Heart left ventricle (tissue), 16 donors: ENCODE measurements around the gene STK32C. TPM values are rescaled to one million over a fixed set of nuclear protein-coding genes. Genes with fewer than 3 reads are reported as not detected.

Experiments used
- ATAC-seq, 4 donors: fragments of 200-7000 bp; cut with Tn5 transposase; one replicate each; pipeline ENCODE4 v1.9.1; 2020 to 2022; ENCODE audit warnings: moderate library complexity in 4 of 4, mild to moderate bottlenecking in 3 of 4, moderate number of reproducible peaks in 1 of 4
- DNase-seq, 5 donors: peaks; one replicate each; pipeline ENCODE4 v3.0.0-alpha.2; 2020
- H3K27ac ChIP-seq, 12 donors: fragments of 200-600 bp; sonication (generic) in 4 of 12; one replicate each; pipeline versions ENCODE4 v1.5.0 to v1.8.0; 2016 to 2022; ENCODE audit warnings: mild to moderate bottlenecking in 2 of 12
- H3K27me3 ChIP-seq, 9 donors: fragments of 200-600 bp; sonication (generic) in 2 of 9; one replicate each; pipeline versions ENCODE4 v1.5.1 to v1.8.0; 2016 to 2022; ENCODE audit warnings: mild to moderate bottlenecking in 3 of 9
- H3K36me3 ChIP-seq, 9 donors: fragments of 200-600 bp; sonication (generic) in 2 of 9; one replicate each; pipeline versions ENCODE4 v1.5.0 to v1.8.0; 2018 to 2022; ENCODE audit warnings: mild to moderate bottlenecking in 2 of 9
- H3K4me1 ChIP-seq, 12 donors: fragments of 200-600 bp; sonication (generic) in 4 of 12; one replicate each; pipeline versions ENCODE4 v1.5.0 to v1.8.0; 2016 to 2022; ENCODE audit warnings: mild to moderate bottlenecking in 3 of 12
- H3K4me3 ChIP-seq, 12 donors: fragments of 200-600 bp; sonication (generic) in 4 of 12; one replicate each; pipeline versions ENCODE4 v1.5.0 to v1.8.0; 2017 to 2022; ENCODE audit warnings: mild to moderate bottlenecking in 9 of 12, moderate library complexity in 4 of 12
- H3K9me3 ChIP-seq, 12 donors: fragments of 200-600 bp; sonication (generic) in 4 of 12; one replicate each; pipeline versions ENCODE4 v1.5.0 to v1.8.0; 2016 to 2022; ENCODE audit warnings: mild to moderate bottlenecking in 1 of 12
- POLR2A ChIP-seq, 2 donors: fragments of 450-650 bp; IDR thresholded peaks; one replicate each; pipeline ENCODE4 v1.6.1; 2017; ENCODE audit warnings: antibody characterized with exemption in 2 of 2, mild to moderate bottlenecking in 2 of 2, moderate library complexity in 2 of 2
- WGBS, 4 donors: extraction: QIAGEN DNeasy Blood & Tissue Kit in 2 of 4; methylation state at CpG; one replicate each; pipeline versions ENCODE4 v1.1.5 to v1.1.7; 2013 to 2018; 5-methylcytosine and 5-hydroxymethylcytosine counted together
- intact Hi-C, 10 donors: fragments of 100-400 bp; cut with DNase I; formaldehyde crosslinking; loops; one replicate each; pipeline versions ENCODE4 v1.11.1 to v1.14.2; 2022
- polyA plus RNA-seq, 2 donors: library from polyadenylated mRNA; stranded (reverse); fragments of 200-250 nt; gene quantifications; one replicate each; pipeline ENCODE4 v1.2.3, GENCODE V29; 2013
- total RNA-seq, 9 donors: library from RNA; depleted of rRNA in 2 of 9; stranded (reverse); fragments of >200 nt in 2 of 9; fragmentation: NEBNext Ultra II Directional in 3 of 9; extraction: Animal tissue kit (Norgen Biotek cat#: 25700) in 3 of 9; gene quantifications; one replicate each; pipeline versions ENCODE4 v1.1.0 to v1.2.4, GENCODE V29; 2016 to 2023
- TF ChIP-seq, protein P1 (sequence below), 12 donors: fragments of 200-600 bp; sonication (generic) in 4 of 12; IDR thresholded peaks; one replicate each; pipeline versions ENCODE4 v1.5.0 to v1.8.0; 2018 to 2022; ENCODE audit warnings: antibody characterized with exemption in 12 of 12, mild to moderate bottlenecking in 5 of 12
- donor health status: ischemic (EF 13 %, LVEDD 7.1; RV severe dilation, severe dysfunction).
- donor health status: healthy with polysubstance abuse.
- donor health status: DM: no; HTN: yes; CAD: no.
- donor health status: DM: no; HTN: no; CAD: no.
- donor health status: ischemic (EF 25% LVEDD 6.9; RV normal size, moderate dysfunction).
- donor health status: ischemic (EF 25% LVEDD 5.7; RV mildly dilated, moderate dysfunction).
- donor health status: healthy.
- donor health status: DM: yes; HTN: yes; CAD: no.
- donor health status: ischemic (EF 35%, LVEDD 5.7; RV mildly dilated, moderate dysfunction).
- donor health status: nonischemic (EF 11% LVEDD 7.7; RV severe dilation, severe dysfunction).
- donor health status: DM: yes; HTN: yes; CAD: no.
- donor health status: PGD.
- donor health status: ischemic (EF 29% LVEDD 5.4; RV normal size, mild dysfunction).
- donor health status: nonischemic (EF 23%, LVEDD 6.1; RV moderate dilation, normal function).

The STK32C gene
- total and polyA plus RNA-seq, 11 donors, result 3.8 to 9.8 (median 6.2) TPM

DNA sequence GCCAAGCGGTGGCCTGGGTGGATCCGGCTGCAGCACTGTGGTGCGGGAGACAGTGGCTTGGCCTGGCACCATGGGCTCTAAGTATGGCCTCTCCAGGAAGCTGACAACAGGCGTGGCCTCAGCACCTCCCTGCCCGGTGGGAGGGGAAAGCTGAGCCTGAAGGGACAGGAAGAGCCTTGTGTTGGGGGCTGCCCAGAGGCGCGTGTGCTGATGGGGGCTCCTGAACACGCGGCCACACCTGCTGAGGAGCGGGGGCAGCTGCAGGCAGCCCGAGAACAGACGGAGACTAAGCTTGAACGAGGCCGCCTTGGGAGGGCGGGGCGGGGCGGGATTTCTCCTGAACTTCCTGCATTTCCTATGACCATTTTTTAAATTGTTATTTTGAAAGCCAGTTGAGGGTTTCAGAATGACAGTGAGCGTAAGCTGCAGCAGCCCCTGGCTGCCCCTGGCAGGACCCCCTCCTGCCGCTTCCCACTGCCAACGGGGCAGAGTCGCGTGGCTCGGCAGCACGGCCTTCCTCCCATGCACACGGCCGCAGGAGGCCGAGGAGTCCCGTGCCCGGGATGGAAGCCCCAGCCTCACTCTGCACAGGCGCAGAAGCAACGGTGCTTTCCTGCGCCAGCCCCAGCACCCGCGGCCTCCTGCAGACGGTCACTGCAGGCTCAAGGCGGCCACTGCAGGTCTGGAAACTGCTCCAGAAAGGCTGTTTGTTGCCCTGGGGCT, 77.8 kb downstream of the STK32C start:
- peaks cover 0 to 58% (median 0%) of the 10 kb centered on the region in 12 donors for H3K4me1 ChIP-seq
- H3K36me3 ChIP-seq, result no peaks in the 10 kb centered on the region
- no peaks in the 10 kb centered on the region for H3K27me3 ChIP-seq
- H3K4me3 ChIP-seq, result peak overlapping the region in 9 of 12 donors; percentile 28 to 54 (median 40)
- H3K9me3 ChIP-seq, result no peaks in the 10 kb centered on the region
- 54 to 72% (median 67%) methylated on average over 23 to 36 of the region's 36 CpGs for WGBS, 4 donors
- DNase-seq (peak in 3 of 5 donors; percentile 45 to 79 (median 49)), ATAC-seq (peak; percentile 45 to 55 (median 48))
- TF ChIP-seq POLR2A (IDR thresholded peaks at IDR 0.05), result no peak
- TF ChIP-seq, protein P1, sequence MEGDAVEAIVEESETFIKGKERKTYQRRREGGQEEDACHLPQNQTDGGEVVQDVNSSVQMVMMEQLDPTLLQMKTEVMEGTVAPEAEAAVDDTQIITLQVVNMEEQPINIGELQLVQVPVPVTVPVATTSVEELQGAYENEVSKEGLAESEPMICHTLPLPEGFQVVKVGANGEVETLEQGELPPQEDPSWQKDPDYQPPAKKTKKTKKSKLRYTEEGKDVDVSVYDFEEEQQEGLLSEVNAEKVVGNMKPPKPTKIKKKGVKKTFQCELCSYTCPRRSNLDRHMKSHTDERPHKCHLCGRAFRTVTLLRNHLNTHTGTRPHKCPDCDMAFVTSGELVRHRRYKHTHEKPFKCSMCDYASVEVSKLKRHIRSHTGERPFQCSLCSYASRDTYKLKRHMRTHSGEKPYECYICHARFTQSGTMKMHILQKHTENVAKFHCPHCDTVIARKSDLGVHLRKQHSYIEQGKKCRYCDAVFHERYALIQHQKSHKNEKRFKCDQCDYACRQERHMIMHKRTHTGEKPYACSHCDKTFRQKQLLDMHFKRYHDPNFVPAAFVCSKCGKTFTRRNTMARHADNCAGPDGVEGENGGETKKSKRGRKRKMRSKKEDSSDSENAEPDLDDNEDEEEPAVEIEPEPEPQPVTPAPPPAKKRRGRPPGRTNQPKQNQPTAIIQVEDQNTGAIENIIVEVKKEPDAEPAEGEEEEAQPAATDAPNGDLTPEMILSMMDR (IDR thresholded peaks at IDR 0.05), result no peak
- peak overlapping the region in 9 of 12 donors; percentile 5 to 87 (median 39) for H3K27ac ChIP-seq
- intact Hi-C loops, result loop anchor here in 5 of 10 donors (5.0 to 10.0 kb wide), 5 partner anchors 222 to 427 kb away; no protein-coding TSS in a partner anchor

DNA sequence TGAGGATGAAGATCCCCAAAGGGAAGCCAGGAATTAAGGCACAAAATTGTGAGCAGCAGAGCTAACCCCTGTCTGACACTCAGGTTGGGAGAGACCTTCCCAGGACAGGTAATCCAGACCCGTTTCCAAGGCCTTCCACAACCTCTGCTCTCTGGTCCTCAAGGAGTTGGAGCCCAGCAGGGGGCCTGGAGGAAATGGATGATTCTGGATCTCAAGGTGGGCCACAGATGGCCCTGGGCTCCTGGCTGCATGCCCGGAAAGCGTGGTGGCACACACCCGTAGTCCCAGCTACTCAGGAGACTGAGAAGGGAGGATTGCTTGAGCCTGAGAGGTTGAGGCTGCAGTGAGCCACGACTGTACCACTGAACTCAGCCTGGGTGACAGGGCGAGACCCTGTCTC, 78.7 kb downstream of the STK32C start:
- WGBS, 4 donors, result 85 to 94% (median 89%) methylated on average over 3 to 6 of the region's 6 CpGs

DNA sequence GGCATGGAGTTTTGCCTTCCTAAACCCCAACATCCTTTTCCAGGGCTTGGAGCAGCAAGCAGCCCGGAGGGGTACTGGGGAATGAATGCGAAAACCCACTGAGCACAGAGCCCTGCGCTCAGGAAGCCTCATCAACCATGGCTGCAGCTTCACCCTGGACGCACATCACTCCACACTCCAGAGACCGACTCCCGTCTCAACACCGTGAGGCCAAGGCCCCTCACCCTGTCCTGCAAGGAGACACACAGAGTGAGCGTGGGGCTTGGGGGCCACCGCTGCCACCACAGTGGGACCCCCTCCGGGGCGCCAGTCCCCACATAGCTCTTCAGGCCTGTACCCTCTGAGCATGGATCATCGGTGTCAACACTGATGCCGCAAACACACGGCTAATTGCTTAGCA, 79.1 kb downstream of the STK32C start:
- ATAC-seq, result no peak
- Histone ChIP-seq H3K27me3 (no peaks in the 10 kb centered on the region), H3K4me3 (no peak overlapping the region), H3K9me3 (no peaks in the 10 kb centered on the region), H3K4me1 (peaks cover 0 to 66% (median 0%) of the 10 kb centered on the region in 12 donors), H3K27ac (no peak overlapping the region), H3K36me3 (no peaks in the 10 kb centered on the region)
- intact Hi-C loops, result loop anchor here in 4 of 10 donors (5.0 to 10.0 kb wide), 5 partner anchors 224 to 429 kb away; no protein-coding TSS in a partner anchor
- TF ChIP-seq, protein P1 (IDR thresholded peaks at IDR 0.05), result no peak
- TF ChIP-seq POLR2A (IDR thresholded peaks at IDR 0.05), result no peak
- DNase-seq, result peak in 1 of 5 donors; percentile 46
- 86 to 96% (median 87%) methylated on average over 7 to 14 of the region's 14 CpGs for WGBS, 4 donors

More for the DNA sequence above, 78.7 kb downstream of the STK32C start:
- Histone ChIP-seq H3K9me3 (no peaks in the 10 kb centered on the region), H3K27me3 (no peaks in the 10 kb centered on the region), H3K36me3 (no peaks in the 10 kb centered on the region), H3K27ac (no peak overlapping the region), H3K4me1 (peaks cover 0 to 66% (median 0%) of the 10 kb centered on the region in 12 donors), H3K4me3 (no peak overlapping the region)
- intact Hi-C loops, result loop anchor here in 4 of 10 donors (5.0 to 10.0 kb wide), 5 partner anchors 223 to 428 kb away; no protein-coding TSS in a partner anchor
- TF ChIP-seq, protein P1 (IDR thresholded peaks at IDR 0.05), result no peak
- no peak for TF ChIP-seq POLR2A (IDR thresholded peaks at IDR 0.05)
- DNase-seq (peak in 1 of 5 donors; percentile 37), ATAC-seq (no peak)

DNA sequence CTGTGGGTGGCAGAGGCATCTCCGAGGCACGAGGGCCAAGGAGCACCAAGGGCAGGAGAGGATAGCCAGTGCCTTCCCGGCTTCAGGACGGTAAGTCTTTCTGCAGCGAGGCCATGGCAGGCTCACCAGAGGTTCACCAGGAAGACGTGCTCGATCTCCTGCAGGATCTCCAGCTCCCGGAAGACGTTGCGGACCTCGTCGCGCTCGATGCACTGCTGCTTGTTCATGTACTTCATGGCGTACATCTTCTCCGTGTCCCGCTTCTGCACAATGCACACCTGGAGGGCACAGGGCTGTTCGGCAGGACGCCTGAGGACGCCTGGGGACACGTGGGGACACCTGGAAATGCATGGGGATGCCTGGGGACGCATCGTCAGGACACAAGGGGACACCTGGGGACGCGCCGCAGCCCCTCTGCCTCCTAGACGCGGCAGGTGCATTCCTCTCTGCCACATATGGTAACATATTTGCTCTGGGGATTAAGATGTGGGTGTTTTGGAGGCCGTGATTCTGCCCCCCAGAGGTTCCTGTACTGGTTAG, 79.8 kb downstream of the STK32C start:
- Histone ChIP-seq H3K27me3 (no peaks in the 10 kb centered on the region), H3K36me3 (no peaks in the 10 kb centered on the region), H3K4me1 (peaks cover 0 to 65% (median 2%) of the 10 kb centered on the region in 12 donors), H3K27ac (no peak overlapping the region), H3K9me3 (no peaks in the 10 kb centered on the region), H3K4me3 (no peak overlapping the region)
- TF ChIP-seq, protein P1 (IDR thresholded peaks at IDR 0.05), result no peak
- peak in 1 of 5 donors; percentile 37 for DNase-seq
- no peak for ATAC-seq
- 88 to 93% (median 91%) methylated on average over 29 of the region's 29 CpGs for WGBS, 4 donors
- intact Hi-C loops, result loop anchor here in 4 of 10 donors (5.0 to 10.0 kb wide), 5 partner anchors 224 to 429 kb away; no protein-coding TSS in a partner anchor
